Effector memory CD8-positive, alpha-beta T cell (primary cell): ENCODE measurements around the gene COL25A1.

Experiments
- ATAC-seq: fragments of 150-1000 bp; cut with Tn5 transposase; replicated peaks from 2 replicates; pipeline ENCODE4 v1.10.0; 2021; ENCODE audit warnings: mild to moderate bottlenecking, moderate library complexity
- DNase-seq, 3 experiments: peaks; one replicate each; pipeline ENCODE4 v3.0.0; 2021
- H3K27ac Mint-ChIP-seq, 2 donors: one replicate each; pipeline ENCODE4 v1.8.0; 2022; ENCODE audit warnings: mild to moderate bottlenecking in 2 of 2, mixed read lengths in 2 of 2, moderate library complexity in 2 of 2
- H3K27me3 Mint-ChIP-seq, 2 donors: one replicate each; pipeline ENCODE4 v1.8.0; 2022; ENCODE audit warnings: mixed read lengths in 2 of 2
- H3K36me3 Mint-ChIP-seq: one replicate; pipeline ENCODE4 v1.8.0; 2022; ENCODE audit warnings: mild to moderate bottlenecking, moderate library complexity, mixed read lengths; ENCODE audit not compliant: insufficient read depth
- H3K4me1 Mint-ChIP-seq, 2 donors: one replicate each; pipeline ENCODE4 v1.8.0; 2022; ENCODE audit warnings: low read depth in 2 of 2, mixed read lengths in 2 of 2
- H3K4me3 Mint-ChIP-seq, 2 donors: one replicate each; pipeline ENCODE4 v1.8.0; 2022; ENCODE audit warnings: mild to moderate bottlenecking in 2 of 2, mixed read lengths in 2 of 2, moderate library complexity in 2 of 2
- H3K9me3 Mint-ChIP-seq, 2 donors: one replicate each; pipeline ENCODE4 v1.8.0; 2022; ENCODE audit warnings: mixed read lengths in 2 of 2

Gene COL25A1

DNA sequence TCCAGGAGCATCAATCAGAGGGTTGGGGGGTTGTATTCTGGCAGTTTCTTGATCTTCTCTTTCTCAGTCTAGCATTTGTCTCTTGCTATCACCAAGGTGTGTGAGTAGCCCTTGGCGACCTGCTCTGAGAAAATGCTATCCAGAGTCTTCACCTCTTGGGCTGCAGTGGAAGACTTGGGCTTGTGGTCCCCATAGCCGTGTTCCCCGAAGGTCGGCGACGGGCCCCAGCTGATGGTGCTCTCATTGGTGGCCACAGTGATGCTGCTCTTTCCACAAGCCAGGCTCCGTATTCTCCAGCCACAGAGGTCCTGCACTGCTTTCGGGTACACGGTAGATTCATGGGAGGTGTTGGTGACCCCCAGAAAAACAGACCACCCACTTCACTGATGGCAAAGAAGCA lies 513.7 kb downstream of the COL25A1 start:
- Mint-ChIP-seq H3K4me1 (no peaks in the 10 kb centered on the region), H3K27me3 (peaks cover 0 to 18% of the 10 kb centered on the region in 2 donors), H3K9me3 (no peaks in the 10 kb centered on the region), H3K36me3 (peaks cover 6% of the 10 kb centered on the region), H3K27ac (no peak overlapping the region), H3K4me3 (no peak overlapping the region)
- ATAC-seq = no peak
- DNase-seq = no peak

DNA sequence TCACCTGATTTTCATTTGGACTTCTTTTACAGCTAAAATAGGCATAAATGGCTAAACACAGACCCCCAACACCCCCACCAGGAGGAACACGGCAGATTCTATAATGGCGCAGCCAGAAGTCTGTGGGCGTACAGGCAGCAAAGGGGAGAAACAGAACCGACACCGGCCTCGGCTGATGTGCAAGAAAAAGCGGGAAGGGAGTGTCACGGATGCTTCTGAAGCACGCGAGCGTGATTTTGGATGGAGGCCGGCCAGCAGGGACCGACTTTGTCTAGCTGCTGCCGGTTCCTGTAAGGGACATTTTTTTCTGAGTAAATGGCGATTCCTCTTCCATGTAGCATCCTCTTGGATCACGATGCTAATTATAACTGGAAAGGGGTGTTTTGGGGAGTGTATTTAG lies 514.7 kb downstream of the COL25A1 start:
- H3K9me3 Mint-ChIP-seq = no peaks in the 10 kb centered on the region
- DNase-seq (no peak), ATAC-seq (no peak)
- no peak overlapping the region for H3K27ac Mint-ChIP-seq
- H3K4me1 Mint-ChIP-seq = no peaks in the 10 kb centered on the region
- H3K4me3 Mint-ChIP-seq = no peak overlapping the region
- H3K36me3 Mint-ChIP-seq = peaks cover 6% of the 10 kb centered on the region
- H3K27me3 Mint-ChIP-seq = peaks cover 0 to 18% of the 10 kb centered on the region in 2 donors

DNA sequence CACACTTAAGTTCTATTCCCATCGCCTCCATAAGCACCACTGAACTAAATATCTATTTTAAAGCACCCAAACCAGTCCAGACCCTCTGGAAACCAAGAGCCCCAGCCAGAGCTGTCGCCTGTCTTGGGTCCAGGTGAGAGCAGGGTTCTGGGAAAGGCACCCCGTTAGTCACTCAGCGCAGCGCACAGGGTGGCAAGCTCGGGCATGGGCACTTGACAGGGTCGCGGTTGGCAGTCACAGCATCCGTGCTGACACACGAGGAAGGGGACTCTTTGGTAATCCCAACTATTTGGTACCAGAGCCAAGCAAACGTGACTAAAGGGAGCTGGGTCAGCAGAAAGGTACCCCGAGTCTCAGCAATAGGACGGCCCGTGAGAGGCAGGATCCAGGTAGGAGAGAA lies 515.4 kb downstream of the COL25A1 start:
- no peak overlapping the region for H3K4me3 Mint-ChIP-seq
- ATAC-seq = no peak
- no peak overlapping the region for H3K27ac Mint-ChIP-seq

DNA sequence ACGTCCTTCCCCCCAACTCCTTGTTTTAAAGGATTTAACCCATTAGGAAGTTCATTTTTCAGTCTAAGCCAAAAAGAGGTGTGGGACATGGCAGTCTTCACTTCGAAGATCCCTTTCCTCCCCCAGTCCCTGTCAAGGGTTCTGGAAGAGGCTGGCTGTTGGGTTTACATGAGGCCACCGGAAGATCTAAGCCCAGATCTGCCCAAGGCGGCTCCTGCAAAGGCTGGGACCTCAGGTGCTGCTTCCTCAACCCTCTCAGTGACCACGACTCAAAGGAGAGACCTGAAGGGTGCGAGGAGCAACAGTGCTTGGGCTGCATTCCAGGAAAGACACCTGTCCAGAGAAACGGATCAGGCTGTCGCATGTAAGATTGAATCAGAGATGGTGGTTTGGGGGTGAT lies 516.1 kb downstream of the COL25A1 start:
- DNase-seq (no peak), ATAC-seq (no peak)
- Mint-ChIP-seq H3K4me3 (no peak overlapping the region), H3K9me3 (no peaks in the 10 kb centered on the region), H3K27ac (no peak overlapping the region), H3K4me1 (no peaks in the 10 kb centered on the region), H3K27me3 (peaks cover 0 to 18% of the 10 kb centered on the region in 2 donors), H3K36me3 (peaks cover 6% of the 10 kb centered on the region)

More for the DNA sequence above, 515.4 kb downstream of the COL25A1 start:
- no peak for DNase-seq
- Mint-ChIP-seq H3K36me3 (peaks cover 6% of the 10 kb centered on the region), H3K27me3 (peaks cover 0 to 18% of the 10 kb centered on the region in 2 donors), H3K4me1 (no peaks in the 10 kb centered on the region), H3K9me3 (no peaks in the 10 kb centered on the region)

DNA sequence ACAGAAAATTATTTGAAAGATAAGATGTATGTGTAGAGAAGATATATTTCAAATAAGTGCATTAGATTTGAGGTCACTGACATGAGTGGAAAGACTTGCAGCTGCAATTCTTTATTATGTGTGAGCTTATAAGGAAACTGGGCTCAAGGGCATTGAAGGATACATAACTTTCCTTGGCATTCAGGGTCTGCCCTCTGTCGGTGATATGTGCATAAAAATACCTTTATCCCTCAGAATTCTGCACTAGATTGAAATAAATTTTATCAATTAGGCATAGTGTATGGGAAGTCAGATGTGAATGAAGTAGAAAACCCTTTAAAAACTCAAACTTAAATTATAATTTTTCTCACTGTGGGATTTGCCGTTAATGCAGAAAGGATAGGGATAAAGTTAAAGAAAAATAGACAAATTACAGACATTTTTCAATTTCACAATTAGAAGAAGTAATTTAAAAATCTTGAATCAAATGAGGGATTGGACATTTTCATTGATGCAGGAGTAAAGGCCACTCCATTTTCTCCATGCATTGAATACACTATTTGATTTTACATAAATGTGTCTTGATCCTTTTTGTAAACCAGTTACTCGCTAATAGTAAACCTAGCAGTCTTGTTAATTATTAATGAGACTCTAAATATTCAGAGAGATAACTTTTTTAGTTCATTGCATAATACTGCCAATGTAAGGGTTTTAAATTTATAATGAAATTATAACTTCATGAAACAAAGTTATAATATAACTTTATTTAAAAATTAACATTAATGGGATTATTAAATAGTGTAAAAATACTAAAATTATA lies 518.6 kb downstream of the COL25A1 start:
- Mint-ChIP-seq H3K27ac (no peak overlapping the region), H3K9me3 (no peaks in the 10 kb centered on the region), H3K4me1 (no peaks in the 10 kb centered on the region), H3K27me3 (peaks cover 10 to 34% of the 10 kb centered on the region in 2 donors), H3K36me3 (peaks cover 3% of the 10 kb centered on the region), H3K4me3 (no peak overlapping the region)
- ATAC-seq (no peak), DNase-seq (no peak)

DNA sequence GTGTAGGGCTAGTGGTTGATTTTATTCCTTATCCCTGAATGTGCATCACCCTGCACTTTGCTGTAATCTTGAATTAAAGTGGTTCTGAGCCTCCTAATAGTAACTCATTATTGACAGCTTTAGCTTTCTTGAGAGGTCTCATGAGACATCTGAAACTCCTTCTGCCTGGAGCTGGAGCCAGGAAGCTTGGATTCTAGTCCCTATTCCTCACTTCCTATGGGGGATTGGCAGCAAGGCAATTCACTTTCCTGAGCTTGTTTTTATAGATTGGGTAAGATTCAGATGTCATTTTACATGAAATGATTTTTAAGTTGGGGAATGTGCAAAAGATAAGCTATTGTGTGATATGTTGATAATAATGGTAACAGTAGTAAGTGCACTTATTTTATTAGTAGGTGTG lies 522.5 kb downstream of the COL25A1 start:
- ATAC-seq (no peak), DNase-seq (no peak)
- Mint-ChIP-seq H3K27ac (no peak overlapping the region), H3K36me3 (no peaks in the 10 kb centered on the region), H3K4me1 (peaks cover 0 to 4% of the 10 kb centered on the region in 2 donors), H3K4me3 (no peak overlapping the region), H3K9me3 (no peaks in the 10 kb centered on the region), H3K27me3 (peaks cover 26% of the 10 kb centered on the region in 2 donors)

DNA sequence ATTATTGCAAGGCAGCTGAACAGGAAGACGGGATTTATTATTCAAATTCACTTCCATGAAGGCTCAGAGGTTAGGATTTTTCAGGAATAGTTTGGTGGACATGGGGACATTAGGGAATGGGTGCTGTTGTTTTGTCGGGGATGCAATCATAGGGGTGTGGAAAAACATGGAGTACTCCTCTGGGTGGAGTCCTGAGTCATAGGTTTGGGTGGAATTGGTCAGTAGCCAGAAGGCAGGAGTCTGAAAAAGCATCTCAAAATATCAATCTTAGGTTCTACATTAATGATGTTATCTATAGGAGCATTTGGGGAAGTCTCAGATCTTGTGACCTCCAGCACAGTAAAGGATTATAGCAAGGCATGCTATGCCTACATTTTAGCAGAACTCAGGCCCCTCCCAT lies 525.1 kb downstream of the COL25A1 start:
- H3K9me3 Mint-ChIP-seq = no peaks in the 10 kb centered on the region
- peaks cover 31% of the 10 kb centered on the region in 2 donors for H3K27me3 Mint-ChIP-seq
- DNase-seq (no peak), ATAC-seq (no peak)
- peaks cover 0 to 4% of the 10 kb centered on the region in 2 donors for H3K4me1 Mint-ChIP-seq
- no peaks in the 10 kb centered on the region for H3K36me3 Mint-ChIP-seq
- H3K4me3 Mint-ChIP-seq = no peak overlapping the region
- no peak overlapping the region for H3K27ac Mint-ChIP-seq

DNA sequence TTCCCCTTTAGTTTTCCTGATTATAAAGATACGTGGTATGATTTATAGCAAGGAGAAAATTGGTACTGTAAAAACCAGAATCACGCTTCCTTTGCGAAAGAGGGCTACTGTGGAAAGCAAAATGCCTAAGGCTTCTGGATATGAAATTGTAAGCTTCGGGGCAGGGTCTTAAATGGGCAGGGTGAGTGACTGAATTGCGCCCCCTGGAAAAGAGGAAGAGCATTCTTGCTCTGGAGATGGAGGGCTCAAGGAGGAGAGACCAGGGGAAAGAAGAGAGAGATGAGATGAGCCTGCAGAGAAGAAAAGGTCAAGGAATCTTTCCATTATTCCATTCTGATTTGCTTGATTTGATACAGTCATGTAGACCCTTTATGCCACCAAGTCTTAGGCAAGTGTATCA lies 526.5 kb downstream of the COL25A1 start:
- Mint-ChIP-seq H3K4me3 (no peak overlapping the region), H3K36me3 (no peaks in the 10 kb centered on the region), H3K9me3 (no peaks in the 10 kb centered on the region), H3K4me1 (peaks cover 0 to 4% of the 10 kb centered on the region in 2 donors), H3K27me3 (peaks cover 31 to 35% of the 10 kb centered on the region in 2 donors), H3K27ac (no peak overlapping the region)
- ATAC-seq (no peak), DNase-seq (no peak)

DNA sequence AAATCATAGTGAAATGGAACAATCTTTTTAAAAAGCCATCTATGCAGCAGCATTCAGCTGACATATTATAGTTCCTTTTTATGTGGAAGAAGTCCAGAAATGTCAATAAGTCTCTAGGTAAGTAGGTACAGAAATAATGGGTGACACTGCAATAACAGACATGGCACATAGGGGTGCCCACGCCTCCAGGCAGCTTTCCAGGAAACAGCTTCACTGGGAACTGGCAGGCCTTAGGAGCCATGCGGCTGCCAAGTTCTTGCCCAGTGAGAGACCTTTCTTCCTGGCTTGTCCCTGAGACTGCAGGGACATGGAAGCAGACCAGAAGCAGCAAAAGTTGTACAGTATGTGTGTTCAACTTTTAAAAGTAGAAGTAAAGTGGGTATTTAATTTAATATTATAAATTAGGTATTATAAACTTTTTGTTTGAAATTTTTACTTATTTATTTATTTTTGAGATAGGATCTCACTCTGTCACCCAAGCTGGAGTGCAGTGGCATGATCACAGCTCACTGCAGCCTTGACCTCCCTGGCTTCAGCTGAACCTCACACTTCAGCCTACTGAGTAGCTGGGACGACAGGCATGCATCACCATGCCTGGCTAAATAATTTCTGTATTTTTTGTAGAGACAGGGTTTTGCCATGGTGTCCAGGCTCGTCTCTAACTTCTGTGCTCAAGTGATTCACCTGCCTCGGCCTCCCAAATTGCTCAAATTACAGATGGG lies 527.5 kb downstream of the COL25A1 start:
- no peak for ATAC-seq
- no peaks in the 10 kb centered on the region for H3K9me3 Mint-ChIP-seq

DNA sequence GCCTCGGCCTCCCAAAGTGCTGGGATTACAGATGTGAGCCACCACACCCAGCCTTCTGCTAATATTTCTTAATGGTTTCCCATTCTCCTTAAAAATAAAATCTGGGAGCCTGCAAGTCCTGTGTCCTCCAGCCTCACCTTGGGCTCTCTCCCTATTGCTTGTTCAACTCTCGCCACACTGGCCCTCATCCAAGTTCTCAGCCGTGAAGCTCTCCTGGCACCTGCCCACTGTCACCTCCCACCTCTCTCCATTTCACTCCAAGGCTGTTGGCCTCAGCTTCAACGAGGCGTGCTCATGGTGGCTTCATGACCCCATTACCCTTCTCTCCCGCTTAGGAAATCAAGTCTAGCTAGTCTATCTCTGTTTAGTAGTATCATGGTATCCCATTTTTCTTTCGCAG lies 530.1 kb downstream of the COL25A1 start:
- H3K4me1 Mint-ChIP-seq = peaks cover 0 to 3% of the 10 kb centered on the region in 2 donors
- H3K4me3 Mint-ChIP-seq = no peak overlapping the region
- peaks cover 2% of the 10 kb centered on the region for H3K36me3 Mint-ChIP-seq
- H3K9me3 Mint-ChIP-seq = no peaks in the 10 kb centered on the region
- DNase-seq = no peak
- H3K27ac Mint-ChIP-seq = no peak overlapping the region
- no peak for ATAC-seq
- peaks cover 18 to 19% of the 10 kb centered on the region in 2 donors for H3K27me3 Mint-ChIP-seq

More for the DNA sequence above, 527.5 kb downstream of the COL25A1 start:
- no peak overlapping the region for H3K27ac Mint-ChIP-seq
- H3K4me3 Mint-ChIP-seq = no peak overlapping the region
- DNase-seq = no peak
- no peaks in the 10 kb centered on the region for H3K36me3 Mint-ChIP-seq
- peaks cover 0 to 4% of the 10 kb centered on the region in 2 donors for H3K4me1 Mint-ChIP-seq
- peaks cover 29% of the 10 kb centered on the region in 2 donors for H3K27me3 Mint-ChIP-seq

DNA sequence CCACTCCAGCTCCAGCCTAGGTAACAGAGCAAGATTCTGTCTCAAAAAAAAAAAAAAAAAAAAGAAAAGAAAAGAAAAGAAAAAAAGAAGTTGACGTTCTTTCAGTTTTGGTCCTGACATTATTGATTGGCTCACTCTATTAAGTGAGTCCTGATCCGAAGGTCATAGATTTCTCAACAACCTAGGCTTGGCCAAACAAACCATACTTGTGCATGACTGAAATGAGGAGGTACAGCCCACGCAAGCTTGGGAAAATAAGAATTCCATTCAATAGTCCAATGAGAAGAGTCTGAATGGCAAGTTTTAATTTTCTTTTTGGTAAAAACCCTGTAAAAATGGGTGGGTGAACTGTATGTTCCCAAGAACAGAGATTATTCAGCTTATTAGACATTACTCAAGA lies 536.4 kb downstream of the COL25A1 start:
- ATAC-seq = no peak
- peaks cover 11 to 12% of the 10 kb centered on the region in 2 donors for H3K4me1 Mint-ChIP-seq
- no peak overlapping the region for H3K27ac Mint-ChIP-seq
- no peaks in the 10 kb centered on the region for H3K9me3 Mint-ChIP-seq
- peaks cover 2% of the 10 kb centered on the region for H3K36me3 Mint-ChIP-seq
- no peak overlapping the region for H3K4me3 Mint-ChIP-seq
- no peak for DNase-seq
- H3K27me3 Mint-ChIP-seq = peaks cover 36 to 39% of the 10 kb centered on the region in 2 donors

DNA sequence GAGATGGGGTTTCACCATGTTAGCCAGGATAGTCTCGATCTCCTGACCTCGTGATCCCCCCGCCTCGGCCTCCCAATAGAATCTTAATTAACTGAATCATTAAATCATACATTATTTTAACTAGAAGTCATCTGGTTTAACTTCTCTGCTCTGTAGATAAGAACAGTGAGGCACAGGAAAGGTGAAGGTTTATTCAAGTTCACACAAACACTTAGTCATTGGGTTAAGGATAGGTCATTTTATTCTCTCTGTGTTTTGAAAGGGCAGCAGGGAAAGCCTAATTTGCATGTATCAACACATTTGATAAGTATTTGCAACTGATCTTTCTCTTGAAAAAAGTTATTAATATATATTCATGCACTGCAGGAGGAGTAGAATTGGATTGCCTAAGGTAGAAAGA lies 538.5 kb downstream of the COL25A1 start:
- no peak for ATAC-seq
- H3K36me3 Mint-ChIP-seq = peaks cover 2% of the 10 kb centered on the region
- peak overlapping the region in 1 of 2 donors; percentile 74 for H3K4me3 Mint-ChIP-seq

DNA sequence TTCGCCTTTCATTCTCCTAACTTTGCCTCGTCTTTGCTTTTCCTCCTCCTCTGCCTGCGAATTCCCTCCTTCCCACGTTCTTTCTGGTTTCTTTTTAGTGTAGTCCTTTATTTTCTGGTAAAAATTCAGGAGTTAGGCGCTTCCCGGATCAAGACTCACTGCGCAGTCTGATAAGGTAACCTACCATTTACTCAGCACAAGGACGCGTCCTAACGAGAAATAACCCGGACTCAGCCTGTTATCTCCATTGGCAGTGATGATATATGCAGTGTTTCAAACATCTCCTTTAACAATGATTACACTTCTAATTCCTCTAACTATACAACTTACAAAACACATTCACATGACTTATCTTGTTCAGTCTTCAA lies 539.2 kb downstream of the COL25A1 start:
- Mint-ChIP-seq H3K4me3 (peak overlapping the region; percentile 72 to 74), H3K4me1 (peaks cover 11 to 12% of the 10 kb centered on the region in 2 donors), H3K36me3 (peaks cover 2% of the 10 kb centered on the region), H3K27me3 (peaks cover 39 to 42% of the 10 kb centered on the region in 2 donors), H3K27ac (peak overlapping the region in 1 of 2 donors; percentile 1), H3K9me3 (no peaks in the 10 kb centered on the region)
- ATAC-seq (no peak), DNase-seq (no peak)

More for the DNA sequence above, 538.5 kb downstream of the COL25A1 start:
- Mint-ChIP-seq H3K4me1 (peaks cover 11 to 12% of the 10 kb centered on the region in 2 donors), H3K27me3 (peaks cover 39 to 42% of the 10 kb centered on the region in 2 donors), H3K27ac (no peak overlapping the region), H3K9me3 (no peaks in the 10 kb centered on the region)
- DNase-seq = no peak
